GM12878 (cell line): ENCODE data around the gene ELP2. TPM values are rescaled to one million over a fixed set of nuclear protein-coding genes. Genes with fewer than 3 reads are reported as not detected.

Experiments
- ATAC-seq: fragments of 200-7000 bp; cut with Tn5 transposase; 3 replicates; pipeline ENCODE4 v1.9.1; 2020; ENCODE audit warnings: mild to moderate bottlenecking, moderate library complexity
- BruUV-seq: library from RNA; stranded (reverse); fragments of 400-500 nt; replicated peaks from 2 replicates; lab custom pipeline; 2021; lab: Mats Ljungman, UMichigan
- CTCF ChIA-PET: fragments of 300-600 bp; sonication (Branson Sonifier 250); formaldehyde crosslinking; extraction: SDS; loops from one replicate; lab custom pipeline; 2021; ENCODE audit warnings: inconsistent platforms; lab: Yijun Ruan, JAX
- POLR2A ChIA-PET: fragments of 350-600 bp; formaldehyde crosslinking; extraction: SDS; loops from one replicate; lab custom pipeline; 2021; ENCODE audit warnings: inconsistent platforms; lab: Charles Lee
- RAD21 ChIA-PET: fragments of 300-600 bp; sonication (Branson Sonifier 250); formaldehyde crosslinking; loops from one replicate; lab custom pipeline; 2023; ENCODE audit warnings: antibody characterized with exemption; ENCODE audit not compliant: unreplicated experiment; lab: Charles Lee
- SMC1A ChIA-PET: fragments of 300-600 bp; sonication (Branson Sonifier 250); formaldehyde crosslinking; loops from one replicate; lab custom pipeline; 2023; ENCODE audit not compliant: unreplicated experiment, uncharacterized antibody; lab: Charles Lee
- DNase-seq: peaks from one replicate; pipeline ENCODE4 v3.0.0-alpha.2; 2011; ENCODE audit warnings: low read depth, low spot score
- FAIRE-seq: peaks from 3 replicates; lab custom pipeline; 2011; peaks lifted over from hg19 to GRCh38; lab: Jason Lieb, UNC
- H2AFZ ChIP-seq: 2 replicates; pipeline ENCODE4 v1.6.0; 2011; ENCODE audit warnings: low read depth, low read length, control low read depth; ENCODE audit not compliant: control insufficient read depth
- H3K27ac ChIP-seq: 2 replicates; pipeline ENCODE4 v1.5.1; 2011; ENCODE audit warnings: control low read depth; ENCODE audit not compliant: control insufficient read depth, insufficient read depth
- H3K27me3 ChIP-seq, 2 experiments: replicated peaks in 1 of 2; 2 replicates each; pipeline versions ENCODE4 v1.6.0 to v1.6.1; 2011; ENCODE audit warnings: low read length in 1 of 2; ENCODE audit not compliant: control insufficient read depth in 2 of 2, insufficient read depth in 2 of 2
- H3K36me3 ChIP-seq, 2 experiments: 2 replicates each; pipeline ENCODE4 v1.5.1; 2011; ENCODE audit warnings: low read length in 1 of 2; ENCODE audit not compliant: control insufficient read depth in 2 of 2, insufficient read depth in 2 of 2
- H3K4me1 ChIP-seq: 2 replicates; pipeline ENCODE4 v1.6.1; 2011; ENCODE audit warnings: mild to moderate bottlenecking, low read length, moderate library complexity, mixed read lengths; ENCODE audit not compliant: control insufficient read depth, insufficient read depth
- H3K4me2 ChIP-seq: 2 replicates; pipeline ENCODE4 v1.6.0; 2011; ENCODE audit warnings: control low read depth; ENCODE audit not compliant: control insufficient read depth, insufficient read depth
- H3K4me3 ChIP-seq: fragments of 200-600 bp; sonication (generic); 2 replicates; pipeline ENCODE4 v1.5.1; 2016
- H3K79me2 ChIP-seq: 2 replicates; pipeline ENCODE4 v1.6.0; 2011; ENCODE audit warnings: low read length; ENCODE audit not compliant: control insufficient read depth, insufficient read depth
- H3K9ac ChIP-seq: 2 replicates; pipeline ENCODE4 v1.8.0; 2011; ENCODE audit warnings: low read length, control low read depth, mixed read lengths; ENCODE audit not compliant: control insufficient read depth, insufficient read depth
- H3K9me3 ChIP-seq: replicated peaks from 3 replicates; pipeline ENCODE4 v1.5.1; 2011; ENCODE audit warnings: mild to moderate bottlenecking, low read length; ENCODE audit not compliant: control insufficient read depth, insufficient read depth
- H4K20me1 ChIP-seq: 2 replicates; pipeline ENCODE4 v1.6.0; 2011; ENCODE audit not compliant: control insufficient read depth, insufficient read depth
- CHD1 ChIP-seq: IDR thresholded peaks from 2 replicates; pipeline ENCODE4 v1.6.1; 2012; ENCODE audit warnings: low read depth, low read length, improper control_type of control experiment
- CHD2 ChIP-seq: IDR thresholded peaks from 2 replicates; pipeline ENCODE4 v1.6.1; 2011; ENCODE audit warnings: low read depth, low read length, improper control_type of control experiment, borderline replicate concordance
- CHD4 ChIP-seq: fragments of 200-600 bp; sonication (generic); IDR thresholded peaks from 2 replicates; pipeline ENCODE4 v1.6.1; 2016; ENCODE audit warnings: mild to moderate bottlenecking
- DPF2 ChIP-seq: fragments of 450-650 bp; IDR thresholded peaks from 2 replicates; pipeline ENCODE4 v1.6.1; 2017; ENCODE audit warnings: mild to moderate bottlenecking
- ESRRA ChIP-seq: IDR thresholded peaks from 2 replicates; pipeline ENCODE4 v1.6.1; 2012; ENCODE audit warnings: mild to moderate bottlenecking, low read length, improper control_type of control experiment
- GABPA ChIP-seq: IDR thresholded peaks from 2 replicates; pipeline ENCODE4 v1.6.1; 2014; ENCODE audit warnings: antibody characterized with exemption, low read depth, mild to moderate bottlenecking, inconsistent platforms
- IKZF1 ChIP-seq: fragments of 450-650 bp; conservative IDR thresholded peaks from 2 replicates; pipeline ENCODE4 v1.6.1; 2017; ENCODE audit warnings: antibody characterized with exemption, mild to moderate bottlenecking
- POU2F2 ChIP-seq: IDR thresholded peaks from 3 replicates; pipeline ENCODE4 v1.6.1; 2011; ENCODE audit warnings: low read depth, mild to moderate bottlenecking, low read length, borderline replicate concordance
- YY1 ChIP-seq: IDR thresholded peaks from 2 replicates; pipeline ENCODE4 v1.6.1; 2011; ENCODE audit warnings: low read depth, mild to moderate bottlenecking, low read length
- WGBS: methylation state at CpG from one replicate; pipeline ENCODE4 v1.1.6; 2016; ENCODE audit warnings: low lambda C conversion rate; ENCODE audit not compliant: insufficient replicate concordance, insufficient coverage; ENCODE audit errors: missing lambda C conversion rate; 5-methylcytosine and 5-hydroxymethylcytosine counted together
- in situ Hi-C: fragments of 300-500 bp; cut with MboI; formaldehyde crosslinking; loops from 9 replicates; pipeline ENCODE4 v1.14.3; 2018; ENCODE audit warnings: mixed read lengths
- intact Hi-C: fragments of 100-400 bp; cut with micrococcal nuclease; formaldehyde crosslinking; loops from one replicate; pipeline ENCODE4 v1.14.2; 2022; ENCODE audit not compliant: unreplicated experiment
- polyA plus RNA-seq, 11 experiments: library from polyadenylated mRNA; depleted of rRNA in 4 of 11; unstranded in 6 of 11; stranded (reverse) in 5 of 11; fragments of >200 nt; fragmentation: Nextera tagmentation in 4 of 11; fragmentation: Illumina TruSeq in 1 of 11; extraction: Ambion mirVana in 4 of 11; extraction: Trizol in 1 of 11; gene quantifications; 1 replicate in 1 of 11; 2 replicates in 10 of 11; pipeline versions ENCODE4 v1.2.1 to v1.2.3, GENCODE V29; 2011 to 2016; ENCODE audit warnings: inconsistent platforms in 2 of 11, missing spikeins in 2 of 11, low read depth in 1 of 11
- total RNA-seq, 4 experiments: library from RNA; depleted of rRNA in 3 of 4; stranded (reverse); fragments of >200 nt in 3 of 4; fragmentation: Illumina TruSeq in 1 of 4; extraction: Trizol in 1 of 4; gene quantifications; 2 replicates each; pipeline versions ENCODE4 v1.2.1 to v1.2.3, GENCODE V29; 2013 to 2021
- TF ChIP-seq, protein P1 (sequence below): fragments of 450-650 bp; formaldehyde crosslinking; IDR thresholded peaks from 2 replicates; pipeline ENCODE4 v1.4.0; 2022; ENCODE audit warnings: mild to moderate bottlenecking, moderate library complexity
- TF ChIP-seq, protein P2 (sequence below): IDR thresholded peaks from 2 replicates; pipeline ENCODE4 v1.6.1; 2011; ENCODE audit warnings: borderline replicate concordance, low read depth, mild to moderate bottlenecking, moderate library complexity, low read length; ENCODE audit not compliant: insufficient read depth, poor library complexity, severe bottlenecking
- TF ChIP-seq, protein P3 (sequence below): IDR thresholded peaks from 2 replicates; pipeline ENCODE4 v1.6.1; 2012; ENCODE audit warnings: low read depth, low read length, improper control_type of control experiment

The ELP2 gene
- total and polyA plus RNA-seq, 10 of the 15 experiments (the other 5 are each of a cell fraction or from before 2014, with no cell fraction given) = 56.9 to 134 (median 88.5) TPM

DNA sequence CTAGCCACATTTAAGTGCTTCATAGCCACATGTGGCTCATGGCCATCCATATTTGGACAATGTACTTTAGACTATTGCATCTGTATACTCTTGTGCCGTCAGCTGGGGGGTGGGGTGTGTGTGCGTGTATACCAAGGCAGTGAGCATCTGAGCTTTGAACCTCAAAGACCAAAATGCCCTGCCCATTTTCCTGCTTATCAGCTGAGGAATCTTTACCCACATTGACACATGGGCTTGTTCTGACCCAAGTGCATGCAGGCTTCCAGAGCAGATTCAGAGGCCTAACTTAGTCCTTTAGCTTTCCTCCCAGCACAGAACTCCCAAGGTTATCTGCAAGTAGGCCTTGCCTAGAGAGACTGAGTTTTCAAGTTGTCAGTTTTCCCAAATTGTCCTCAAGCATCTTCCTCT lies 46.5 kb downstream of the ELP2 start (continued):
- TF ChIP-seq, protein P1, sequence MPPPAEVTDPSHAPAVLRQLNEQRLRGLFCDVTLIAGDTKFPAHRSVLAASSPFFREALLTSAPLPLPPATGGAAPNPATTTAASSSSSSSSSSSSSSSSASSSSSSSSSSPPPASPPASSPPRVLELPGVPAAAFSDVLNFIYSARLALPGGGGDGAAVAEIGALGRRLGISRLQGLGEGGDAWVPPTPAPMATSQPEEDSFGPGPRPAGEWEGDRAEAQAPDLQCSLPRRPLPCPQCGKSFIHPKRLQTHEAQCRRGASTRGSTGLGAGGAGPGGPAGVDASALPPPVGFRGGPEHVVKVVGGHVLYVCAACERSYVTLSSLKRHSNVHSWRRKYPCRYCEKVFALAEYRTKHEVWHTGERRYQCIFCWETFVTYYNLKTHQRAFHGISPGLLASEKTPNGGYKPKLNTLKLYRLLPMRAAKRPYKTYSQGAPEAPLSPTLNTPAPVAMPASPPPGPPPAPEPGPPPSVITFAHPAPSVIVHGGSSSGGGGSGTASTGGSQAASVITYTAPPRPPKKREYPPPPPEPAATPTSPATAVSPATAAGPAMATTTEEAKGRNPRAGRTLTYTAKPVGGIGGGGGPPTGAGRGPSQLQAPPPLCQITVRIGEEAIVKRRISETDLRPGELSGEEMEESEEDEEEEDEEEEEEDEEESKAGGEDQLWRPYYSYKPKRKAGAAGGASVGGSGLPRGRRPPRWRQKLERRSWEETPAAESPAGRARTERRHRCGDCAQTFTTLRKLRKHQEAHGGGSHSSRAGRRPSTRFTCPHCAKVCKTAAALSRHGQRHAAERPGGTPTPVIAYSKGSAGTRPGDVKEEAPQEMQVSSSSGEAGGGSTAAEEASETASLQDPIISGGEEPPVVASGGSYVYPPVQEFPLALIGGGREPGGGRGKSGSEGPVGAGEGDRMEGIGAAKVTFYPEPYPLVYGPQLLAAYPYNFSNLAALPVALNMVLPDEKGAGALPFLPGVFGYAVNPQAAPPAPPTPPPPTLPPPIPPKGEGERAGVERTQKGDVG (CRISPR knock-in tag) = no peak
- TF ChIP-seq, protein P2, sequence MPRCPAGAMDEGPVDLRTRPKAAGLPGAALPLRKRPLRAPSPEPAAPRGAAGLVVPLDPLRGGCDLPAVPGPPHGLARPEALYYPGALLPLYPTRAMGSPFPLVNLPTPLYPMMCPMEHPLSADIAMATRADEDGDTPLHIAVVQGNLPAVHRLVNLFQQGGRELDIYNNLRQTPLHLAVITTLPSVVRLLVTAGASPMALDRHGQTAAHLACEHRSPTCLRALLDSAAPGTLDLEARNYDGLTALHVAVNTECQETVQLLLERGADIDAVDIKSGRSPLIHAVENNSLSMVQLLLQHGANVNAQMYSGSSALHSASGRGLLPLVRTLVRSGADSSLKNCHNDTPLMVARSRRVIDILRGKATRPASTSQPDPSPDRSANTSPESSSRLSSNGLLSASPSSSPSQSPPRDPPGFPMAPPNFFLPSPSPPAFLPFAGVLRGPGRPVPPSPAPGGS = no peak
- no peak for TF ChIP-seq ESRRA

DNA sequence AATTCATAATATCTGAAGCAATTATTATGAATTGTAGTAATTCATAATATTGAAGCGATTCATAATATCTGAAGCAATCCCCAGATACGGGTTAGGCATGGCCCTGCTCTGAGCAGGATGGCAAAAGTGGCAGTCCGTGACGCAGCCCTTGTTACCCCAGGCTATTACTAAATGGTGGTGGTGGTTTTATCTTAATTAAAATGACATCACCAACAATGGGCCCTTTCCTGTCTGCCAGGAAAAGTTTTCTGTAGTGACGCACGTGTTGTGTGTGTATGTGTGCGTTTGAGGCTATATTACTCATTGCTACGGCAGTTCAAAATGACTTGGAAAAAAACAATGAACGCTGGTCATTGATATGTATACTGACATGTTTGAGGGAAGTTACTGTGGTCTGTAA lies 47.0 kb downstream of the ELP2 start:
- FAIRE-seq = no peak
- H3K9ac ChIP-seq = no peak overlapping the region
- TF ChIP-seq YY1 (no peak), GABPA (no peak), CHD4 (no peak), IKZF1 (no peak), CHD2 (no peak), DPF2 (no peak), CHD1 (no peak), POU2F2 (no peak)
- TF ChIP-seq, protein P3, sequence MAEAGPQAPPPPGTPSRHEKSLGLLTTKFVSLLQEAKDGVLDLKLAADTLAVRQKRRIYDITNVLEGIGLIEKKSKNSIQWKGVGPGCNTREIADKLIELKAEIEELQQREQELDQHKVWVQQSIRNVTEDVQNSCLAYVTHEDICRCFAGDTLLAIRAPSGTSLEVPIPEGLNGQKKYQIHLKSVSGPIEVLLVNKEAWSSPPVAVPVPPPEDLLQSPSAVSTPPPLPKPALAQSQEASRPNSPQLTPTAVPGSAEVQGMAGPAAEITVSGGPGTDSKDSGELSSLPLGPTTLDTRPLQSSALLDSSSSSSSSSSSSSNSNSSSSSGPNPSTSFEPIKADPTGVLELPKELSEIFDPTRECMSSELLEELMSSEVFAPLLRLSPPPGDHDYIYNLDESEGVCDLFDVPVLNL = no peak
- RAD21 ChIA-PET = no interaction called here
- H3K27me3 ChIP-seq = no peaks in the 10 kb centered on the region
- H3K36me3 ChIP-seq = peaks cover 7 to 26% of the 10 kb centered on the region in 2 experiments; a peak in 3 of 4 replicates
- CTCF ChIA-PET = no interaction called here
- H3K27ac ChIP-seq = no peak overlapping the region
- no peak overlapping the region for H2AFZ ChIP-seq
- BruUV-seq = no TSS peak
- no peak overlapping the region for H3K4me2 ChIP-seq
- POLR2A ChIA-PET = no interaction called here
- in situ Hi-C loops = no loop called here
- WGBS = 92% methylated on average over 9 of the region's 9 CpGs
- no peak for ATAC-seq
- no peaks in the 10 kb centered on the region for H4K20me1 ChIP-seq
- H3K4me3 ChIP-seq = no peak overlapping the region
- DNase-seq = no peak
- SMC1A ChIA-PET = no interaction called here
- H3K4me1 ChIP-seq = peaks cover 8% of the 10 kb centered on the region
- intact Hi-C loops = no loop called here
- no peaks in the 10 kb centered on the region for H3K79me2 ChIP-seq
- no peaks in the 10 kb centered on the region for H3K9me3 ChIP-seq
